ENCODE measurements around the gene KATNBL1.

- no peak for TF ChIP-seq YY1 (IDR thresholded peaks at IDR 0.05; ENCODE audit: insufficient read depth, insufficient read length)
- no peak for TF ChIP-seq SUZ12 (IDR thresholded peaks at IDR 0.05; ENCODE audit: extremely low read depth, insufficient read depth, insufficient read length)
These were observed 110.0 kb downstream of the KATNBL1 start for GRCh38 chr15:34099914-34100313.
